ENCODE data around the gene PPP1R12B. TPM values are rescaled to one million over a fixed set of nuclear protein-coding genes. Genes with fewer than 3 reads are reported as not detected.
"Not testable (repeated sequence)": the region's sequence is repeated elsewhere in the genome, so short reads cannot be mapped to it uniquely, and the experiment has no call there.

Gene PPP1R12B
- total and polyA plus RNA-seq, 2 experiments from 2014 or later = 13.2 to 13.8 TPM

GRCh38 chr1:202370906-202371305, 22.4 kb downstream of the PPP1R12B start:
- DNase-seq (ENCODE audit: low spot score); H3K27ac Mint-ChIP-seq; H3K9me3 Mint-ChIP-seq; H3K4me2 ChIP-seq; ATAC-seq; H4K20me1 ChIP-seq (replicated peaks; ENCODE audit: insufficient read depth); H3K4me3 Mint-ChIP-seq; H2AFZ ChIP-seq; H3K4me1 ChIP-seq (ENCODE audit: insufficient read depth); H3K27me3 ChIP-seq (ENCODE audit: insufficient read depth); H3F3A ChIP-seq (replicated peaks; ENCODE audit: low read depth); H3K9me2 ChIP-seq (ENCODE audit: insufficient read depth); H3K36me3 Mint-ChIP-seq (ENCODE audit: low read depth); H3K36me3 ChIP-seq (ENCODE audit: insufficient read depth); H3K27me3 Mint-ChIP-seq (ENCODE audit: insufficient read depth, low read depth, poor library complexity); H3K27ac ChIP-seq (ENCODE audit: low read depth); H3K4me3 ChIP-seq: not testable (repeated sequence)
- peaks cover 11% of the 10 kb centered on the region; the same call in 2 of the 3 replicates for H3K4me1 Mint-ChIP-seq
- peaks cover 26% of the 10 kb centered on the region for H3K79me2 ChIP-seq (replicated peaks; ENCODE audit: insufficient read depth)

GRCh38 chr1:202374099-202374498, 25.6 kb downstream of the PPP1R12B start:
- Histone ChIP-seq H3K27ac (ENCODE audit: low read depth) (no peak overlapping the region), H3K4me1 (ENCODE audit: insufficient read depth) (peaks cover 11% of the 10 kb centered on the region), H3K79me2 (replicated peaks; ENCODE audit: insufficient read depth) (peaks cover 9% of the 10 kb centered on the region), H4K20me1 (replicated peaks; ENCODE audit: insufficient read depth) (no peaks in the 10 kb centered on the region), H3K9me2 (ENCODE audit: insufficient read depth) (no peaks in the 10 kb centered on the region), H3K27me3 (ENCODE audit: insufficient read depth) (no peaks in the 10 kb centered on the region), H3K4me3 (no peak overlapping the region), H3F3A (replicated peaks; ENCODE audit: low read depth) (no peaks in the 10 kb centered on the region), H3K4me2 (no peak overlapping the region), H3K36me3 (ENCODE audit: insufficient read depth) (no peaks in the 10 kb centered on the region), H2AFZ (no peak overlapping the region)
- H3K27me3 Mint-ChIP-seq (ENCODE audit: insufficient read depth, low read depth, poor library complexity) = peaks cover 5% of the 10 kb centered on the region
- H3K9me3 Mint-ChIP-seq = peaks cover 3% of the 10 kb centered on the region; the same call in 1 of the 3 replicates
- no peak overlapping the region for H3K27ac Mint-ChIP-seq
- no peak for ATAC-seq
- no peak for DNase-seq (ENCODE audit: low spot score)
- peaks cover 6% of the 10 kb centered on the region; the same call in 2 of the 3 replicates for H3K36me3 Mint-ChIP-seq (ENCODE audit: low read depth)
- no peak for TF ChIP-seq REST (IDR thresholded peaks at IDR 0.05; ENCODE audit: unreplicated experiment)
- no peak overlapping the region for H3K4me3 Mint-ChIP-seq
- peaks cover 18% of the 10 kb centered on the region for H3K4me1 Mint-ChIP-seq

GRCh38 chr1:202375175-202375574, 26.7 kb downstream of the PPP1R12B start:
- H3K36me3 ChIP-seq (ENCODE audit: insufficient read depth); H3F3A ChIP-seq (replicated peaks; ENCODE audit: low read depth); DNase-seq (ENCODE audit: low spot score); H3K9me2 ChIP-seq (ENCODE audit: insufficient read depth); H3K9me3 Mint-ChIP-seq; H3K27me3 Mint-ChIP-seq (ENCODE audit: insufficient read depth, low read depth, poor library complexity); H3K4me3 Mint-ChIP-seq; H4K20me1 ChIP-seq (replicated peaks; ENCODE audit: insufficient read depth); H2AFZ ChIP-seq; H3K79me2 ChIP-seq (replicated peaks; ENCODE audit: insufficient read depth); ATAC-seq; H3K27me3 ChIP-seq (ENCODE audit: insufficient read depth); H3K36me3 Mint-ChIP-seq (ENCODE audit: low read depth); H3K4me3 ChIP-seq; H3K4me2 ChIP-seq: not testable (repeated sequence)
- Mint-ChIP-seq H3K27ac (peak overlapping the region; percentile 25; the same call in 1 of the 2 replicates), H3K4me1 (peaks cover 27% of the 10 kb centered on the region)
- peak overlapping the region; percentile 68; the same call in 1 of the 2 replicates for H3K27ac ChIP-seq (ENCODE audit: low read depth)
- H3K4me1 ChIP-seq (ENCODE audit: insufficient read depth) = peaks cover 16% of the 10 kb centered on the region
